WTC11 (cell line): ENCODE measurements around the gene PDPK1. TPM values are rescaled to one million over a fixed set of nuclear protein-coding genes. Genes with fewer than 3 reads are reported as not detected.
"Not testable (repeated sequence)": the region's sequence is repeated elsewhere in the genome, so short reads cannot be mapped to it uniquely, and the experiment has no call there.

Experiments
- ATAC-seq: fragments of 200-7000 bp; cut with Tn5 transposase; 2 replicates; pipeline ENCODE4 v1.10.0; 2021; ENCODE audit warnings: mild to moderate bottlenecking, moderate library complexity
- CTCF ChIA-PET: fragments of 300-600 bp; sonication (Branson Sonifier 250); formaldehyde crosslinking; loops from one replicate; lab custom pipeline; 2021; ENCODE audit warnings: antibody characterized with exemption; lab: Charles Lee
- POLR2A ChIA-PET: fragments of 350-600 bp; sonication (Branson Sonifier 250); formaldehyde crosslinking; loops from one replicate; lab custom pipeline; 2021; ENCODE audit warnings: antibody characterized with exemption; lab: Charles Lee
- DNase-seq: peaks from one replicate; pipeline ENCODE4 v3.0.0; 2021; ENCODE audit warnings: low spot score
- H3K27ac Mint-ChIP-seq: 2 replicates; pipeline ENCODE4 v1.8.0; 2021; ENCODE audit warnings: mixed read lengths
- H3K27me3 Mint-ChIP-seq: 2 replicates; pipeline ENCODE4 v1.8.0; 2021; ENCODE audit warnings: low read depth, mild to moderate bottlenecking, moderate library complexity, mixed read lengths
- H3K36me3 Mint-ChIP-seq: 2 replicates; pipeline ENCODE4 v1.8.0; 2021; ENCODE audit warnings: mixed read lengths
- H3K4me1 Mint-ChIP-seq: 2 replicates; pipeline ENCODE4 v1.8.0; 2022; ENCODE audit warnings: mixed read lengths
- H3K4me3 Mint-ChIP-seq: 2 replicates; pipeline ENCODE4 v1.8.0; 2021; ENCODE audit warnings: mild to moderate bottlenecking, moderate library complexity, mixed read lengths
- H3K9me3 Mint-ChIP-seq: 2 replicates; pipeline ENCODE4 v1.8.0; 2021; ENCODE audit warnings: mixed read lengths
- AFF4 ChIP-seq: sonication (generic); formaldehyde crosslinking; IDR thresholded peaks from 2 replicates; pipeline ENCODE4 v1.8.1; 2023; ENCODE audit warnings: mild to moderate bottlenecking, missing genetic modification reagents, borderline replicate concordance
- ATF1 ChIP-seq: sonication (generic); formaldehyde crosslinking; IDR thresholded peaks from 2 replicates; pipeline ENCODE4 v1.8.1; 2023; ENCODE audit warnings: mild to moderate bottlenecking, moderate library complexity, missing genetic modification reagents
- E2F4 ChIP-seq: sonication (generic); formaldehyde crosslinking; IDR thresholded peaks from 2 replicates; pipeline ENCODE4 v1.8.1; 2022; ENCODE audit warnings: low read depth, mild to moderate bottlenecking, moderate library complexity, missing genetic modification reagents, borderline replicate concordance
- E2F5 ChIP-seq: sonication (generic); formaldehyde crosslinking; IDR thresholded peaks from 2 replicates; pipeline ENCODE4 v1.8.1; 2022; ENCODE audit warnings: mild to moderate bottlenecking, moderate library complexity, missing genetic modification reagents
- ESRRA ChIP-seq: sonication (generic); formaldehyde crosslinking; IDR thresholded peaks from 2 replicates; pipeline ENCODE4 v1.8.1; 2022; ENCODE audit warnings: mild to moderate bottlenecking, missing genetic modification reagents, borderline replicate concordance
- GRHL2 ChIP-seq: fragments of 250-450 bp; sonication (Bioruptor Pico); IDR thresholded peaks from 2 replicates; pipeline ENCODE4 v1.8.0; 2022; ENCODE audit warnings: mild to moderate bottlenecking, moderate library complexity; ENCODE audit not compliant: insufficient replicate concordance, severe bottlenecking
- HMGXB4 ChIP-seq: sonication (generic); formaldehyde crosslinking; IDR thresholded peaks from 2 replicates; pipeline ENCODE4 v1.8.1; 2023; ENCODE audit warnings: mild to moderate bottlenecking, moderate library complexity, missing genetic modification reagents
- NFYB ChIP-seq: sonication (generic); formaldehyde crosslinking; conservative IDR thresholded peaks from 2 replicates; pipeline ENCODE4 v1.8.0; 2022; ENCODE audit warnings: low read depth, missing genetic modification reagents
- NR2C2 ChIP-seq: sonication (generic); formaldehyde crosslinking; IDR thresholded peaks from 2 replicates; pipeline ENCODE4 v1.8.0; 2022; ENCODE audit warnings: mild to moderate bottlenecking, missing genetic modification reagents
- SOX15 ChIP-seq: fragments of 250-450 bp; sonication (Bioruptor Pico); IDR thresholded peaks from 2 replicates; pipeline ENCODE4 v1.9.0; 2021; ENCODE audit warnings: mild to moderate bottlenecking
- SP1 ChIP-seq: sonication (generic); formaldehyde crosslinking; conservative IDR thresholded peaks from 2 replicates; pipeline ENCODE4 v1.8.1; 2022; ENCODE audit warnings: missing genetic modification reagents
- TEAD1 ChIP-seq: sonication (generic); formaldehyde crosslinking; IDR thresholded peaks from 2 replicates; pipeline ENCODE4 v1.8.0; 2022; ENCODE audit warnings: mild to moderate bottlenecking, missing genetic modification reagents
- TEAD4 ChIP-seq: sonication (generic); formaldehyde crosslinking; IDR thresholded peaks from 2 replicates; pipeline ENCODE4 v1.8.0; 2022; ENCODE audit warnings: mild to moderate bottlenecking, missing genetic modification reagents
- ZNF121 ChIP-seq: sonication (generic); formaldehyde crosslinking; IDR thresholded peaks from 2 replicates; pipeline ENCODE4 v1.8.0; 2023; ENCODE audit warnings: missing genetic modification reagents
- ZNF263 ChIP-seq: sonication (generic); formaldehyde crosslinking; IDR thresholded peaks from 2 replicates; pipeline ENCODE4 v1.8.1; 2022; ENCODE audit warnings: low read depth, mild to moderate bottlenecking, moderate library complexity, missing genetic modification reagents
- ZNF317 ChIP-seq: sonication (generic); formaldehyde crosslinking; IDR thresholded peaks from 2 replicates; pipeline ENCODE4 v1.8.1; 2023; ENCODE audit warnings: low read depth, mild to moderate bottlenecking, moderate library complexity, missing genetic modification reagents, borderline replicate concordance
- ZNF512 ChIP-seq: sonication (generic); formaldehyde crosslinking; IDR thresholded peaks from 2 replicates; pipeline ENCODE4 v1.8.1; 2022; ENCODE audit warnings: missing genetic modification reagents, borderline replicate concordance
- total RNA-seq: library from RNA; stranded (reverse); gene quantifications from 3 replicates; pipeline ENCODE4 v1.2.3, GENCODE V29; 2021
- TF ChIP-seq, protein P1 (sequence below): fragments of 200-600 bp; IDR thresholded peaks from 2 replicates; pipeline ENCODE4 v1.8.0; 2022; ENCODE audit warnings: antibody characterized with exemption

The PDPK1 gene
- total RNA-seq, 1 experiment from 2014 or later: 31.4 TPM

DNA sequence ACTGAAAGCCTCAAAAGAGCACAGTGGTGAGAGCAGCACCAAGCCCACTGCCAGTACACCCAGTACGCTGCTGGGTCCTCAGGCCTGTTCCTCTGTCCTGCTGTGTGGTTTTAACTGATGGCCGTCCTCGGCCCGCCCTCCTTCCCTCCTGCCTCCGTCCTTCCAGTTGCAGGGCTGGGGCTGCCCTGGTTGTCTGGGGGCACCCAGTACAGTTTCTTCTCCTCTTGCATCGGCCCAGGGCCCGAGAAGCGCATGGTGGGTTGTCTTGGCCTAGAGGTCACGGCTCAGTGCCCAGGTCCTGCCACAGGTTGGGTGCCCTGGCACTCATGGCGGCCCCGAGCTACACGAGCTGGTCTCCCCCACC, 73.7 kb downstream of the PDPK1 start (continued):
- TF ChIP-seq, protein P1, sequence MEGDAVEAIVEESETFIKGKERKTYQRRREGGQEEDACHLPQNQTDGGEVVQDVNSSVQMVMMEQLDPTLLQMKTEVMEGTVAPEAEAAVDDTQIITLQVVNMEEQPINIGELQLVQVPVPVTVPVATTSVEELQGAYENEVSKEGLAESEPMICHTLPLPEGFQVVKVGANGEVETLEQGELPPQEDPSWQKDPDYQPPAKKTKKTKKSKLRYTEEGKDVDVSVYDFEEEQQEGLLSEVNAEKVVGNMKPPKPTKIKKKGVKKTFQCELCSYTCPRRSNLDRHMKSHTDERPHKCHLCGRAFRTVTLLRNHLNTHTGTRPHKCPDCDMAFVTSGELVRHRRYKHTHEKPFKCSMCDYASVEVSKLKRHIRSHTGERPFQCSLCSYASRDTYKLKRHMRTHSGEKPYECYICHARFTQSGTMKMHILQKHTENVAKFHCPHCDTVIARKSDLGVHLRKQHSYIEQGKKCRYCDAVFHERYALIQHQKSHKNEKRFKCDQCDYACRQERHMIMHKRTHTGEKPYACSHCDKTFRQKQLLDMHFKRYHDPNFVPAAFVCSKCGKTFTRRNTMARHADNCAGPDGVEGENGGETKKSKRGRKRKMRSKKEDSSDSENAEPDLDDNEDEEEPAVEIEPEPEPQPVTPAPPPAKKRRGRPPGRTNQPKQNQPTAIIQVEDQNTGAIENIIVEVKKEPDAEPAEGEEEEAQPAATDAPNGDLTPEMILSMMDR: no peak
- TF ChIP-seq E2F5 (no peak), SOX15 (CRISPR knock-in tag) (no peak), ZNF121 (no peak), NR2C2 (no peak), HMGXB4 (no peak)

DNA sequence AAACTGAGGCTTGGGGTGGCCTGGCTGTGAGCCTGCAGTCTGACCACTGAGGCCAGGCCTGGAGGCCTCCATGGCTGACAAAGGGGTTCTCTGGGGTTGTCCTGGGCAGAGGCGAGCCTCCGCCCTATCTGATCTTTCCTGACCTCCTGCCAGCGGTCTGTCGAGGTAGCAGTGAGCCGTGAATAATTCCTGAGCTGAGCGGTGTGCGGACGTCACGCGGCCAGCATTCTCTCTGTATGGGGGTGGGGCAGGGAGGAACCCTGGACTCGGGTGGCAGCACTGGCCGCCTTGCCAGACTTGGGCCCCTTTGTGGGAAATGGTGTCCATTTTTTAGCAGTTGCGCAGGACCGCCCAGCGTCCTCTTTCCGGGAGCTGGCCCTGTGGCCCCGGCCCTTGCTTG, 74.1 kb downstream of the PDPK1 start:
- POLR2A ChIA-PET, ATAC-seq, H3K27me3 Mint-ChIP-seq, H3K27ac Mint-ChIP-seq, DNase-seq, H3K4me1 Mint-ChIP-seq, CTCF ChIA-PET, H3K9me3 Mint-ChIP-seq, H3K4me3 Mint-ChIP-seq: not testable (repeated sequence)
- peaks cover 16% of the 10 kb centered on the region for H3K36me3 Mint-ChIP-seq

DNA sequence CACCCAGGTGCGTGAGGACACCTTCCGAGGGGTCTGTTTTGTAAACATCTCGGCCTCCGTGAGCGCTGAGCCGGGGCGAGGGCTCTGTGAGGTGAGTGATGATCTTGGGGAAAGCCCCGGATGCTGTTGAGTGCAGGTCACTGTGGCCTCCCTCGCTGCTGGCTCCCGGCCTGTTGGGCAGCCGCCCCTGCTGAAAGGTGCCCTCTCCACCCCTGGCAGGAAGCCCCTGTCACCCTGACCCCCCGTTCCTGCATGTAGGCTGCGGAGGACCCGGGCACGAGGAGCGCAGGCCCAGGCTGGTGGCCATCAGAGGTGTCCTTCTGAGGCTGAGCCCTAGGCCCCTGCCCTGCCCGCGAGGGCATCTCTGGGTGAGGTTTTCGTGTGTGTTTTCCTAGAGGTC, 75.4 kb downstream of the PDPK1 start:
- POLR2A ChIA-PET, CTCF ChIA-PET, H3K9me3 Mint-ChIP-seq, ATAC-seq, DNase-seq, H3K4me3 Mint-ChIP-seq, H3K4me1 Mint-ChIP-seq, H3K27ac Mint-ChIP-seq, H3K27me3 Mint-ChIP-seq: not testable (repeated sequence)
- peaks cover 16% of the 10 kb centered on the region for H3K36me3 Mint-ChIP-seq

GRCh38 chr16:2614761-2615191, 77.0 kb downstream of the PDPK1 start:
- DNase-seq (no peak), ATAC-seq (no peak)
- no peaks in the 10 kb centered on the region for H3K27me3 Mint-ChIP-seq
- no peaks in the 10 kb centered on the region for H3K9me3 Mint-ChIP-seq
- H3K4me1 Mint-ChIP-seq: no peaks in the 10 kb centered on the region
- no peak overlapping the region for H3K27ac Mint-ChIP-seq
- H3K4me3 Mint-ChIP-seq: no peak overlapping the region
- CTCF ChIA-PET: no interaction called here
- POLR2A ChIA-PET: no interaction called here
- H3K36me3 Mint-ChIP-seq: peaks cover 16% of the 10 kb centered on the region
- no peak for TF ChIP-seq ZNF263
- no peak for TF ChIP-seq ATF1 (CRISPR knock-in tag)
- no peak for TF ChIP-seq AFF4 (CRISPR knock-in tag)
- no peak for TF ChIP-seq TEAD1
- TF ChIP-seq TEAD4 (CRISPR knock-in tag): no peak
- TF ChIP-seq ZNF317 (CRISPR knock-in tag): no peak
- no peak for TF ChIP-seq GRHL2 (CRISPR knock-in tag)
- no peak for TF ChIP-seq E2F4
- no peak for TF ChIP-seq NFYB
- TF ChIP-seq ZNF512 (CRISPR knock-in tag): no peak
- no peak for TF ChIP-seq ESRRA
- TF ChIP-seq SP1: no peak
